SU-DHL-6 (cell line): ENCODE measurements around the gene SLC44A5.

Experiments used
- CTCF ChIP-seq: fragments of 200-600 bp; sonication (generic); IDR thresholded peaks from one replicate; pipeline ENCODE4 v1.5.1; 2017; ENCODE audit warnings: antibody characterized with exemption, mild to moderate bottlenecking, low read length, moderate library complexity; ENCODE audit not compliant: insufficient read depth, poor library complexity, severe bottlenecking
- EZH2phosphoT487 ChIP-seq: fragments of 200-600 bp; sonication (generic), shearing (Covaris generic); conservative IDR thresholded peaks from 2 replicates; pipeline ENCODE4 v1.6.1; 2018; ENCODE audit warnings: mild to moderate bottlenecking, antibody characterized with exemption, low read length, moderate library complexity, mixed read lengths

GRCh38 chr1:75615613-75616435 is 4.9 kb upstream of the SLC44A5 start:
- TF ChIP-seq CTCF (no peak), EZH2phosphoT487 (no peak)
